GM19099 (cell line): ENCODE data around the gene UGT2B10.

Experiments used
- POLR2A ChIP-seq: IDR thresholded peaks from 3 replicates; pipeline ENCODE4 v1.6.1; 2011; ENCODE audit warnings: low read depth; ENCODE audit not compliant: insufficient read length; ENCODE audit errors: extremely low read depth

UGT2B10 gene

DNA sequence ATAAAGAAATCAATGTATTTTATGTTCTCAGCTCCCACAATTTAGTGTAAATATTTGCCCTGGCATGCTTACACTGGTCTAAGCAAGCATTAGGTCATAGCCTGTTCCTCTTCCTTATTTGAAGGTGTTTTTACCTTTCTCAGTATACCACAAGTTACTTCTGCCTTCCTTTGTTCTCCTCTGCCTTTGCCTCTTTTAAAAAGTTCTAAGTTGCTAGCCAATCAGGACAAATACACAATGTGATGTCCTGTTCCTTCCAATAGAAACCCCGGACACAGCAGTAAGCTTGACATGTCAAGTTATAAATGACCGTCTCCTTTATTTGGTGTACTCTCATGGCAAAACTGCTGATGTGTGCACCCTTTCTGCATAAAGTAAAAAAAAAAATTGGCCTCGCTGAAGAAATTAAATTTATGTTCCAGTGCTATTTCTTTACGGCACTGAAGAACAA lies 49.4 kb downstream of the UGT2B10 start:
- TF ChIP-seq POLR2A, result no peak

DNA sequence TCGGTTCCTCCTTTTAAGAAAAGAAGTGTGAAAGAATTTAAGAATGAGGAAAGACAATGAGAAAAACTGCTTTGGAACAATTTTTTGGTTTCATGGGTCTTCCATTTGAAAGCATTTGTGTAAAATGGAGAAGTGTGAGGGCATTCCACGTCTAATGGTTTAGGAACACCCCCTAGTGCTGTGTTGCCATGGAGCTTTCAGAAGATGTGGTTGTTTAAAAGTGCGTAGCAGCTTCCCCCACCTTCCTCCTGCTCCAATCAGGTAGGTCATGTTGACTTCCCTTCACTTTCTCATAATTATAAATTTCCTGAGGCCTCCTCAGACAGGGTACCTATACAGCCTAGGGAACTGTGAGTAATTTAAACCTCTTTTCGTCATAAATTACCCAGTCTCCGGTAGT lies 50.0 kb downstream of the UGT2B10 start:
- no peak for TF ChIP-seq POLR2A

DNA sequence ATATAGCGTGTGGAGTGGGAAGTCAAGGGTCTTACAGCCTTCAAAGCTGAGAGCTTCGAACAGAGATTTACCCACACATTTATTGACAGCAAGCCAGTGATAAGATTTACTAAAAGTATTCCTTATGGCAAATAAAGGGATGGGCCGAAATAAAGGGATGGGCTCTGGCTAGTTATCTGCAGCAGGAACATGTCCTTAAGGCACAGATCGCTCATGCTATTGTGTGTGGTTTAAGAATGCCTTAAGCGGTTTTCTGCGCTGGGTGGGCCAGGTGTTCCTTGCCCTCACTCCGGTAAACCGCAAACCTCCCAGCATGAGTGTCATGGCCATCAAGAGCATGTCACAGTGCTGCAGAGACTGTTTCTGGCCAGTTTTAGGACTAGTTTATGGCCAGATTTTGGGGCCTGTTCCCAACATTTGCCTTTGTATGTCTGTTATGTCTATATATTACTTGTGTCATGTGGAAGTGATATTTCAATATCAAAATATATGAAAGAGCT lies 53.5 kb downstream of the UGT2B10 start:
- no peak for TF ChIP-seq POLR2A

DNA sequence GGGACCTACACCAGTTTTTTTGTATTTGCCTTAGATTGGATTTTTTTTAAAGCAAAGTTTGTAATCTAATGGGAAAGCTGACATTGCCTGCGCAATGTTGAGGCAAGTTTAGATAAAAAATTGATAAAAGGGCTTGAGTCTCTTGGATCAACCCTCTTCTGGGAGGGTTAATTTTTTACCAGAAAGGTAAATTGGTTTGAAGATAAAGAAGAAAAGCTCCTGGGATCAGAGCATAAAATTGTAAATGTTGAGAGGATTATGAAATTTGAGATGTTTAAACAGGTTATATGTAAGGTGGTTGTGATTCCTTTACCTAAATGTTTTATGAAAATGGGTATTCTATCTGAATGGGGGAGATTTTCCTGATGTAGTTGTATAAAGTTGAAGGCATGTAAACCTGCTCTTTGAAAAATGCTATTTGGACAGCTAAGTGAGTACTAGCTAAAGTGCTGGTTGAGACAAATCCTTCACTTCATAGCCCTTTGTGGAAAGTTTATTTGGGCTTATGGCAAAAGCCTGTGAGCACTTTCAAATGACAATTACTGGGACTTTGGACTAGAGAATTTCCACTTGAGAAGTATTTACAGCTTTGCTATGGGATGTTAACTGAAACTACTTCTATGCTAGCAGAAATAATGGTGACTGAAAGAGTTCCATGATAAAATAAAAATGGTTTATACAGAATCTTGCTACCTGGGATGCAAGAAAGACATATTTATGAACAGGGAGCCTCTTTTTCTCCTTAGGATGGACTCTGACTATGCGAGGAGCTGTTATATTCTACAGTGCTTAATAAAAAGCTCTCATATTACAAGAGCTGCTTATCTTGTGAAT lies 56.2 kb downstream of the UGT2B10 start:
- no peak for TF ChIP-seq POLR2A

DNA sequence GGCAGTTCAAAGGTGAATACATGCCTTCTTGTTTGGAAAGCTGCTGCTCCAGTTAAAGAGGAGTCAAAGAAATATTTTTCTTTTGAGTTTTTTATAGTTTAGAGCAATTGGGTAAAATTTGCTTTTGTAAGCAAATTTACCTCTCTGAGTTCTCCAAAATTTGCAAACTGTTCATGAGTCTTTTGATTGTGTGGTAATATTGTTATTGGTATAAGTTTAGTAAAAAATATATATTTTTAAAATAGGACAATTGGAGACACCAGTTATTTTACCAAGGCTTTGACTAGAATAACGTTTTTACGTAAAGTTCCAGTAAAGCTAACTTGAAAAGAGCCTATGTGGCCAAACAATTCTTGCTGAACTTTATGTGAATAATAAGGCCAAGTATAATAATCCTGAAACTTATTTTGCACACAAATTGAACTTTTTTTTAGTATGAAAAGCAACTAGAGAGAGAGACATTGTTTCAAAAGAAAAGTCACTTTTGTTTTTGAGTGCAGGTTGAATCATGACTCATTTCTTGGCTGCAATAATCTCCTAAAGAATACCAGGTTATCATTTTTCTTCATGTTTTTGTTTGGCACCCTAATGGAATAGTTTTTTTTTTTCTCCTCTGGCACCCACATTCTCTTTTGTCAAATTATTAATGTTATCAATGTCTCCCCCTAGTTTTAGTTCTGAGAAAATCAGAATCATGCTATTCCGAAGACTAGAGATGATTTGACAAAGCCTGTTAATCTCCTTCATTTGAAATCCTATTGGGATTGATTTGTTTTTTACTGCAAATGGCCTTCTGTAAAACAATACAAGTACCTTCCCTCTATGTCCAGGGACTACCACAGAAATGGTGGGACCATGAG lies 57.1 kb downstream of the UGT2B10 start:
- no peak for TF ChIP-seq POLR2A

DNA sequence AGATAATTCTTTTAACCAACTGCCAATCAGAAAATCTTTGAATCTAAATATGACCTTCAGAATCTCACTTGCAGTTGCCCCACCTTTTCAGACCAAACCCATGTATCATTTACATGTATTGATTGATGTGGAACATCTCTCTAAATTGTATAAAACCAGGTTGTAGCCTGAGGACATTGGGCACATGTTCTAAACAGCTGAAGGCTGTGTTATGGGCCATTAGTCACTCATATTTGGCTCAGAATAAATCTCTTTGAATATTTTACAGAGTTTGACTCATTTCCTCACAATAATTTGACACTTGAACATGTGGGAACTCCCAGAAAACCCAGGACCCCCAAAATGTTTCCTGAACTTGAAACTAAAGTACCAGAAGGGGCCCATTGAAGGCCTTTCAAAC lies 58.7 kb downstream of the UGT2B10 start:
- no peak for TF ChIP-seq POLR2A

DNA sequence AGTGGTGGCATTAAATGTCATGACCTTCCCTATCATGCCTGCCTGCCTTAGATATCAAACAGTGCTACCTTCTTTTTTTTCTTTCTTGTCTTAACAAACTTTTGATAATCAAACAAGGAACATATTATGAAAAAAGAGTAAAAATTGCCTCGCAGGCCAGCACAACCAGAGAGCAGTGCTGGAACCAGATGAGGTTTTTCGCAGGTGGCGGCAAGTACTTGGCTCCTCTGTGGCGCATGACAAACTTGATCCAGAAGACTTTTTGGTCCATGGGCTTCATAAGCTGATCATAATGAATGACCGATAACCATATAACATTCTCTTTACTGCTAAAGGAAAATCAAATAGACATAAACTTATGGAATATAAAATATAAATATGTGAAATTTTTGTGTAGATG lies 61.8 kb downstream of the UGT2B10 start:
- no peak for TF ChIP-seq POLR2A

DNA sequence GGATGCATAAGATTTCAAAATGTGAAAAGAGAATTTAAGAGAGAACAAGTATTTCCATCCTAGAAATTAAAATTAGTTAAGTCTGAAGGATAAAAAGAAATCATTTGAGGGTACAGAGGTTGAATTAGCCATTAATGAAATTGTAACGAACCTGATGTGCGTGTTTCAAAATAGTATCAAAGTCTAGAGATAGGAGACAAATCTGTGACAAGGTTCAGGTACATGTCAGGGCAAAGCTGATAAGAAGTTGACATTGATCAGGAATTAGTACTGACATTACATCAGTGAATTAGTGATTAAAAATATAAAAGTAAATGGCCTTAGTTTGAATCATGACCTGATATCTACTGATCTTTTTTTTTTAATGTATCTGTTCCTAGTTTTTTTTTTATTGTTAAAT lies 62.3 kb downstream of the UGT2B10 start:
- no peak for TF ChIP-seq POLR2A
